ENCODE data around the gene SLC35F6.

The SLC35F6 gene

GRCh38 chr2:26822877-26823276 lies 58.8 kb downstream of the SLC35F6 start:
- no peak for DNase-seq (ENCODE audit: low spot score)

Data from SW480 (cell line).